ENCODE results near the gene SLC38A8. TPM values are rescaled to one million over a fixed set of nuclear protein-coding genes. Genes with fewer than 3 reads are reported as not detected.

The SLC38A8 gene
- total RNA-seq, 6 donors from 2014 or later: not detected

DNA sequence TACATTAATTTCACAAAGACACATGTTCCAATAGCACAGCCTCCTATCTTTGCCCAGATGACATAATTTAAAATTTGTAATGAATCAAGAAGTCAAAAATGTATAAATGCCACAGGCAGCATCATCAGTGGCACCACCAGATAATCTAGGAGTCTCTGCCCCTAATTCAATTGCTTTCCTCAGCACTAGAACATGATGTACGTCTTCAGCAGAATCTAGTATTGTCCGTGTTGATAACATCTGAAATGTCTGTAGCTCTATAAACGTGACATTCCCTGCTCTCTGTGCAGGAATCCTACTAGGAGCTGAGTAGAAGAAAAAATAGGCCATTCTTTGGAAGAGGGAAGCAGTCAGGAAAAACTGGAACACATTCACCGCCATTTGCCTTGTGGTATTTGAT is 21.4 kb upstream of the SLC38A8 start:
- Histone ChIP-seq H3K27ac (no peak overlapping the region), H3K4me3 (no peak overlapping the region), H3K27me3 (no peaks in the 10 kb centered on the region), H3K4me1 (no peaks in the 10 kb centered on the region), H3K9me3 (no peaks in the 10 kb centered on the region), H3K36me3 (peaks cover 39 to 100% (median 73%) of the 10 kb centered on the region in 4 donors)
- DNase-seq (no peak), ATAC-seq (ENCODE audit: low FRiP score in 2 of 2) (no peak)
- WGBS, 2 donors: 85 to 90% methylated on average over 4 of the region's 4 CpGs
- TF ChIP-seq, protein P1, sequence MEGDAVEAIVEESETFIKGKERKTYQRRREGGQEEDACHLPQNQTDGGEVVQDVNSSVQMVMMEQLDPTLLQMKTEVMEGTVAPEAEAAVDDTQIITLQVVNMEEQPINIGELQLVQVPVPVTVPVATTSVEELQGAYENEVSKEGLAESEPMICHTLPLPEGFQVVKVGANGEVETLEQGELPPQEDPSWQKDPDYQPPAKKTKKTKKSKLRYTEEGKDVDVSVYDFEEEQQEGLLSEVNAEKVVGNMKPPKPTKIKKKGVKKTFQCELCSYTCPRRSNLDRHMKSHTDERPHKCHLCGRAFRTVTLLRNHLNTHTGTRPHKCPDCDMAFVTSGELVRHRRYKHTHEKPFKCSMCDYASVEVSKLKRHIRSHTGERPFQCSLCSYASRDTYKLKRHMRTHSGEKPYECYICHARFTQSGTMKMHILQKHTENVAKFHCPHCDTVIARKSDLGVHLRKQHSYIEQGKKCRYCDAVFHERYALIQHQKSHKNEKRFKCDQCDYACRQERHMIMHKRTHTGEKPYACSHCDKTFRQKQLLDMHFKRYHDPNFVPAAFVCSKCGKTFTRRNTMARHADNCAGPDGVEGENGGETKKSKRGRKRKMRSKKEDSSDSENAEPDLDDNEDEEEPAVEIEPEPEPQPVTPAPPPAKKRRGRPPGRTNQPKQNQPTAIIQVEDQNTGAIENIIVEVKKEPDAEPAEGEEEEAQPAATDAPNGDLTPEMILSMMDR (IDR thresholded peaks at IDR 0.05): no peak
- TF ChIP-seq POLR2A (IDR thresholded peaks at IDR 0.05) (no peak), EP300 (IDR thresholded peaks at IDR 0.05) (no peak), POLR2AphosphoS5 (IDR thresholded peaks at IDR 0.05) (no peak)

DNA sequence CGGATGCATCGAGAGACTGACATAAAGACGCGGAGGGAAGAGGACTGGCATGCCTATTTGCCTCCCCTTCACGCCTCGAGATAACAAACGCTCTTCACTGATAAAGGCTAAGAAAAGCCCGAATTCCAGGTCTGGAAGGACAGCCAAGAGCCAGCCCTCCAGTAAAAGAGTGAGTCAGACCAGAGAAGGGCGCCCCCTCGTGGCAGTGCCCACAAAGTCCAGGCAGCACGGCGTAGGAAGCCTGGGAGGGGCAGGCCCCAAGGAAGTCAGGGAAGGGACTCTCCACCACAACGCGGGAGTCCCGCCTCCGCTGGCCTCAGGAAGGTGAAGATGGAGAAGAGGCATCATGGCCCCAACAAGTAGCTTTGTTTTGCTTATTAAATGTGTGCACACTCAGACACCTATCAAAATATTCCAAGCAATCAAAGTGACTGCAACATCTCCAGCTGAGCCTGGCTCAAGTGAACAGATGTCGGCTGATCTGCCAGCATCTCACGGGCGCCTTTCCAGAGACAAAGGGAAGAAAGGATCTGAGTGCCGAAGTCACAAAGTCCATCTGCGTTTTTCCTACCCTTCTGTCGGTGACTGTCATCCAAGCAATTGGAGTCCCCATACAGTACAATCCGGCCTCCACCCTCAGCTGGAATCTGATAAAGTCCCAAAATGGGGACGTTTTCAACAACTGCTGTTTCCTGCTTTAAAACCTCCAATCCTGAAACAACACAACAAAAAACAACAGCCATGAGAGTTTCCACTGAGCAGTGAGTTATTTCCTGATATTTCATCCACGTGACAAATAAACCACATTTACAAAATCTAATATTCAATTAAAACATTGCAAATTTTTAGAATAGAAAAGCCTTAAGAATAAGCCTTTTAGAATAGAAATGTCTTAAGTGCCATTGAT is 20.4 kb upstream of the SLC38A8 start:
- no peaks in the 10 kb centered on the region for H3K9me3 ChIP-seq
- DNase-seq: peak; percentile 82 to 87
- WGBS, 2 donors: 59 to 62% methylated on average over 25 of the region's 25 CpGs
- H3K27me3 ChIP-seq: no peaks in the 10 kb centered on the region
- TF ChIP-seq, protein P1 (IDR thresholded peaks at IDR 0.05): peak; percentile 79 to 89 (median 83)
- no peak for TF ChIP-seq POLR2AphosphoS5 (IDR thresholded peaks at IDR 0.05)
- no peak overlapping the region for H3K27ac ChIP-seq
- H3K36me3 ChIP-seq: peaks cover 34 to 100% (median 73%) of the 10 kb centered on the region in 4 donors
- H3K4me1 ChIP-seq: no peaks in the 10 kb centered on the region
- ATAC-seq (ENCODE audit: low FRiP score in 2 of 2): peak; percentile 92 to 94
- H3K4me3 ChIP-seq: no peak overlapping the region

DNA sequence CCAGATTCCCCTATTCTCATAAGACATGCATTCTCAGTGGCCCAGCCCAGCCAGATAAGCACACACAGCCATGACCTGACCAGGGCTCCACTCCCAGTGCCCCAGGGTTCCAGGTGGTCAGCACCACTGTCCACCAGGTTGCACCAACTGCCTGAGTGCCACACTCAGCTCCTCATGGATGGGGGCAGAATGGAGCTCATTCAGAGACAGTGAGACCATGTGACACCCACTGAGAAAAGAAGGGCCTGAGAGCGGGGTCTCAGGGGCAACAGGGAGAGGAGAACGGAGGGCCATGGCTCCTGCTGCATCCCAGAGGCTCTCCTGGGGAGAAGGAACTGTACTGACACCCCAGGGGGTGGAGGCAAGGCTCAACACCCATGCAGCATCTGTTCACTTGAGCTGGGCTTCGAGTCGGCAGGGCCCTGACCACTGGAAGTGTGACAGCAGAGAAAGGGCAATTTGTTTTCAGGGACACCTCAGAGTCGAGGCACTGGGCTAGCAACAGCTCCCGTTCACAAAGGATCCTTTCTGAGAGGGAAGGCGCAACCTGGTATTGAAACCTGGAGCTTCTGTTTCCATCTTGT is 18.7 kb upstream of the SLC38A8 start:
- ATAC-seq (ENCODE audit: low FRiP score in 2 of 2) (no peak), DNase-seq (no peak)
- Histone ChIP-seq H3K4me1 (no peaks in the 10 kb centered on the region), H3K36me3 (peaks cover 40 to 100% (median 72%) of the 10 kb centered on the region in 4 donors), H3K4me3 (no peak overlapping the region), H3K9me3 (no peaks in the 10 kb centered on the region), H3K27me3 (no peaks in the 10 kb centered on the region), H3K27ac (no peak overlapping the region)
- no peak for TF ChIP-seq POLR2A (IDR thresholded peaks at IDR 0.05)
- TF ChIP-seq EP300 (IDR thresholded peaks at IDR 0.05): no peak
- TF ChIP-seq, protein P1 (IDR thresholded peaks at IDR 0.05): no peak
- TF ChIP-seq POLR2AphosphoS5 (IDR thresholded peaks at IDR 0.05): no peak
- whole genome bisulfite sequencing, 2 donors: 85% methylated on average over 6 to 7 of the region's 7 CpGs

DNA sequence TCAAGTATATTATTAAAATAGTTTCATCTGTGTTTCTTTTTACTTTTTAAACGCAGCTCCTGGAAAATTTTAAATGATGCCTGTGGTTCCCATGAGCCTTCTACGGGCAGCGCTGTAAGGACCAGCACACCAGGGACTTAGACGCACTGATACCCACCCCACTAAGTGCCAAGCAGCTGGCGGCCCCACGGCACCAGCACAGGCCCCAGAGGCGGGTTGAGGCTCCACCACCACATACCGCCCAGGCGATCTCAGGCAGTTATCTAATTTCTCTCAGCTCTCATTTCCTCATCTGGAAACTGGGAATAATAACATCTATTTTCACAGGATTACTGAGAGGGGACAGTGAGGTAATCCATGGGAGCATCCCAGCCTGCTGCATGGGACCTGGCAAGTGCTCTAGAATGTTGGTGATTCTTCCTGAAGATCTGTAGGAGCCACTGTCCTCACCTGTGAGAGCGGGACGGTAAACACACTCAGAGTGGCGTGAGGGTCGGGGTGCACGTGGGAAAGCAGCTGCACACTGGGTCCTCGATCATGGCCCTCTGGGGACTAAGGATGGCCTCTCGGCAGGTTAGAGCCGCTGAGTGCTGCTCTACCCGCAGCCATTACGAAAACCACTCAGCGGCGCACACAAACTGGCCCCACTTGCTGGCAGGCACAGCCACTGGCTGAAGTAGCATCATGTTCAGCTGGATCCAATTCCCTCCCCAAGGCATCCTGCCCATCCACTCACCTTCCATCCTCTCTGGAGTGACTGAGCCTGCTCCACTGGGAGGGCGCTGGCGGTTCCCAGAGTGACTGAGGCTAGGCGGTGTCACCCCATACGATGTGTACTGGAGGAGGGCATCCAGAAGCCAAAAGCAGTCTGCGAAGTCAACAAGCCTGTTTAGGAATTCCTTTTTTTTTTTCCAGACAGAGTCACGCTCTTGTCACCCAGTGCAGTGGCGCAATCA is 17.6 kb upstream of the SLC38A8 start:
- Histone ChIP-seq H3K9me3 (no peaks in the 10 kb centered on the region), H3K4me3 (no peak overlapping the region), H3K27me3 (no peaks in the 10 kb centered on the region), H3K36me3 (peaks cover 44 to 100% (median 77%) of the 10 kb centered on the region in 4 donors), H3K27ac (no peak overlapping the region), H3K4me1 (no peaks in the 10 kb centered on the region)
- DNase-seq (no peak), ATAC-seq (ENCODE audit: low FRiP score in 2 of 2) (no peak)
- TF ChIP-seq EP300 (IDR thresholded peaks at IDR 0.05): no peak
- no peak for TF ChIP-seq POLR2AphosphoS5 (IDR thresholded peaks at IDR 0.05)
- no peak for TF ChIP-seq POLR2A (IDR thresholded peaks at IDR 0.05)
- TF ChIP-seq, protein P1 (IDR thresholded peaks at IDR 0.05): no peak
- 93 to 95% methylated on average over 25 to 28 of the region's 28 CpGs for WGBS, 2 donors
